ENCODE results near the gene IMMP2L.

Gene IMMP2L

DNA sequence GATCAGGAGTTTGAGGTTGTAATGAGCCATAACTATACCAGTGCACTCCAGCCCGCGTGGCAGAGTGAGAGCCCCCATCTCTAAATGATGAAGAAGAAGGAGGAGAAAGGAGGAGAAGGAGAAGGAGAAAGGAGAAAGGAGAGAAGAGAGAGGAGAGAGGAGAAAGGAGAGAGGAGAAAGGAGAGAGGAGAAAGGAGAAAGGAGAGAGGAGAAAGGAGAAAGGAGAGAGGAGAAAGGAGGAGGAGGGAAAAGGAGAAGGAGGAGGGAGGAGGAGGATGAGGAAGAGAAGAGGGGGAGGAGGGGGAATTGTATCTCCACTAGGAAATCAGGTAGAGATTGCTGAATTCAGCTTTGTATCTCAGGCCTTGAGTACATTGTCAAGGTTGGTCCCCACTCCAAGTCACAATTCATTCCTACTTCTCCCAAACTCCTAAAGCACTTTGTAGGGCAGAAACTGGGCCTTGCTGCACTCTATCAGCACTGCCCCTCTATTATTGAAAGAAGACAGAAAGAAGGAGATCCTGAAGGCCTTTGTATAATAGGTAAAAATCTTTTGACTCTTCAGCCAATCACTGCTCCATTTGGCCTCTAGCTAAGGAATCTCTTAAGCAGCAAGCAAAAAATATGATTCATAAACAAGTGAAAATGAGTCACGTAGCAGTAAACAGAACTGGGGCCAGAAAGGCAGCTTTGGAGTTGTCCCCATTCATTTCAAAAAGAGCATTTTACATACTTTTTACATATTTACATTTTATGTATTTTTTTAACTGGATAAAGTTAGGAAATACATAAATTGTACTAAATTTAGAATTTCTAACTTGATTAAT is 178.0 kb downstream of the IMMP2L start:
- no peak for DNase-seq

DNA sequence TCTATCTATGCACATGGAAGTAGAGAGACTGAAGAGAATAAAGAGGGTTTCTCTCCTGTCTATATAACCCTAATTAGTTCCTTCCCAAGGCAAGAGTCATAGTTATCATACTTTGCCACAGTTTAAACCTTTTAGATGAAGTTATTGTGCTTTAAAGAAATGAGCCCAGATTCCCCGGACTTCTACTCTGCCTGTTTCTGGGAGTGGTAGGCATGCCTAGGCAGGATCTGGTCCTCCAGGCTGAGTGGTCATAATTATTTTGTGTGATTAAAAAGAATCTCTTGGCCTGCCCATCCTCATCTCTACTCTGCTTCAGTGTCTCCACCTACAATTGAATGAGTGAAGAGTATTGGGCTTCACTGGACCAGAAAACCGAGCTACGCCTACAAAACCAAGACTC is 179.2 kb downstream of the IMMP2L start:
- DNase-seq: no peak

DNA sequence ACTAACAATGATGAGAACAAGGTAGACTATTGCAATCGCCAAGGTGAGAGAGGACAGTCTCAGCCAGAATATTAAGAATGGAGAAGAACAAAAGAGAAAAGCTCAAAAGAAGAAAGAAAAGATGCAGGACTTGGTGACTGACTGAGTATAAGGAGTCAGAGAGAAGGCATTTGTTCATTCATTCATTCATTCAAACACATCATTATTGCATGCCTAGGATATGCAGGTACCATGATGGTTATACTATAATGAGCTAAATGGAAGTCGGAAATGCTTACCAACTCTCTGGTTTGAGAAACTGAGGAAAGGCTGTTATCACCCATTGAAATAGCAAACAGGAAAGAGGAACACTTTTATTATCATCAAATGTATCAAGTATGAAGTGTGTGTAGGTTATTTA is 180.7 kb downstream of the IMMP2L start:
- DNase-seq: no peak

DNA sequence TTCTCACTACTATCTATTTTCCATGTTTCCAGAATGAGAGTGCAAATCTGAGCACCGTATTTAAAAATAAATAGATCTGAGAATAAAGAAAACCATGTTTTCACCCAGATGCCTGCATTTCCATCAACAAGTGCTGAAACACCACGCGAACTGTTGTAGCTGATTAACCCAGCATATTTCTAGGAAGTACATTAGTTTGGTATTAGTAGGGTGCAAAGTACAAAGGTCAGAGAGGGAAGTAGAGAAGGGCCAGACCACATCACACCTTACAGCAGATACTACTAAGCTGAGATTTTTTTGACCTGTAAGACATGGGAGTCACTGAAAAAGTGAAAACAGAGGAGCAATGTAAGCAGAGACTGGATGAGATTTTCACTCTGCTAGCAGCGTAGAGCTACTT is 181.3 kb downstream of the IMMP2L start:
- no peak for DNase-seq

DNA sequence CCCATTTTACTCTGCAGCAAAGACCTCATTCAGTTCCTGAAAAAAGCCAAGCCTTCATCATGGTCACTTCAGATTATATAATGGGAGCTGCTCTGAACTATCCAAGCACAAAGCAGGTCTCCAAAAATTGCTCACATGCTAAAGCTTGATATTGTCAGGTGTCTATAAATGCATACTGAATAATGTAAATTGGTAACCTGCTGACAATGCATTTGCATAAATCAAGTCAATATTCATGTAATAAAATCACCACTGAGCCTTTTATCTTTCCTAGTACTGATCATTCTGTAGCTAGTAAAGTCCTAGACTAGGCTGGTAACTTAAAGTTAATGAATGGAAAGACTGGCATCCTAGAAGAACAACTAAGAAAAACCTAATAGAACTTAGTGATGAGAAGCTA is 188.3 kb downstream of the IMMP2L start:
- no peak for DNase-seq

DNA sequence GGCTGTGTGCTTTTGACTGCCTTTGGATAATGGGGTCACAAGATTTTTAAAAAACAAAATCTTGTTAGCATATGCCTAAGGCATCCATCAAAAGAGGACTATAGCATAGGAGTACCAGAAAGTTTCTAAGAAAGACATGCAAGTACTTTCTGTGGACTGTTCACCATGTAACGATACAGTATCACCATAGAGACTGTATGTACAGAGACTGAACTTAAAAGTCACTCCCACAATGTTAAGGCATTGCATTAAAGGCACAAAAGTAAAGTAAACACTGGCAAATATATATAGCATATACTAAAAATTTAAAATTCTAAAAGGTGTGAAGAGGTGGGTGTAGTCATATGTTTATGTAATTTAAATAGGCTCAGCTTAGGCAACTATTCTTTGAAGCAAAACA is 190.9 kb downstream of the IMMP2L start:
- DNase-seq: no peak

DNA sequence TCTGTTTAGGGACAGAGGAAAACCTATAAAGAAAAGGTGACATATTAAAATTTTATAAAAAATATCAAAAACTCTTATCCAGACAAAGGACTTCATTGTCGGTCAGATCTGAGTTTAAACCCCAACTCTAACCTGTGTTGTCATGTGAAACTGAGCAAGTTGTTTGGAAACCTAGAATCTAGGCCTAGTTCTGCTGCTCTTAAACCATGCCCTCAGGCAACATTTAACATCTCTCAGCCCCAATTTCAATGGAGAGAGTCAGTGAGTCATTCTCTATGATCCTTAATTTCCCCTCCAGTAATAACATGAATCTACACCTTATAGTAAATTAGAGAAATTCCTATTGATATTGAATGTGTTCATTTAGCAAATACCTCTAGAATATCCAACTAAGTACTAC is 192.3 kb downstream of the IMMP2L start:
- DNase-seq: no peak

DNA sequence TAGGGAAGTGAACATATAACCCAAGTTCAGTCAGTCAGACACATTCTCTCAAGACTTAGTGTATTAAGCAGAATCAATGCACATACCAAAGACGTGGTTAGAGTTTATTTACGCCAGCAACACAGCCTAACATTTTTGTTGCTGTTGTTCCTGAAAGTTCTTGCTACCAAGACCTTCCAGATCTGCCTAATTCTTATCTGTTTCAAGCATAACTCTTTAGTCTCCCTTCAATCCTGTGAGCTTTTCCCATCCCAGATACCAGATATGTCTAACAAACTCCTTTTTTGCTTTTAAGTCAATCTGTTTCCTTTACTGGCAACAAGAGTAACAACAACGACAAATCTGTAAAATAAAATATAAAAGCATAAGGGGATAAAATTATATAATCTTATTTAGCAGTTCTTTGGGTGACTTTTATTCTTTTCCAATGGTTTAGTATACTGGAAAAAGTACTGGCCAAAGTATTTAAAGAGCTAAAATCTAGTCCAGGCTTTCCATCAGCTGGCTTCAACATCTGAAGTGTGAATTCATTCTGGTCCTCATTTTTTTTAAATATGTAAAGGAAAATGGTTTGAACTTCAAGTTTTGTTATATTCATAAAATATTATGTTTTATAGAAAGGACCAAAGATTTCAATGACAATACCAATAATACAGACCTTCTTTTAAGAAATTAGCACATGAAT is 193.8 kb downstream of the IMMP2L start:
- DNase-seq: no peak

DNA sequence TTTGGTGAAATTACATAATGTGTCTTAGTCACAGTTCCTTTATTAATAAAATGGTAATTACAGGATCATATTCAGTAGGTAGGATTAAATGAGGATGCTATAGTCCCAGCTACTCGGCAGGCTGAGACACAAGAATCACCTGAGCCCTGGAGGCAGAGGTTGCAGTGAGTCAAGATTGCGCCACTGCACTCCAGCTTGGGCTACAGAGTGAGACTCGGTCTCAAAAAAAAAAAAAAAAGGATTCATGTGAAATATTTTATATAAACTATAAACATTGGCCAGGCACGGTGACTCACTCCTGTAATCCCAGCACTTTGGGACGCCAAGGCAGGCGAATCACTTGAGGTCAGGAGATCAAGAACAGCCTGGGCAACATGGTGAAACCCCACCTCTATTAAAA is 197.9 kb downstream of the IMMP2L start:
- DNase-seq: no peak

DNA sequence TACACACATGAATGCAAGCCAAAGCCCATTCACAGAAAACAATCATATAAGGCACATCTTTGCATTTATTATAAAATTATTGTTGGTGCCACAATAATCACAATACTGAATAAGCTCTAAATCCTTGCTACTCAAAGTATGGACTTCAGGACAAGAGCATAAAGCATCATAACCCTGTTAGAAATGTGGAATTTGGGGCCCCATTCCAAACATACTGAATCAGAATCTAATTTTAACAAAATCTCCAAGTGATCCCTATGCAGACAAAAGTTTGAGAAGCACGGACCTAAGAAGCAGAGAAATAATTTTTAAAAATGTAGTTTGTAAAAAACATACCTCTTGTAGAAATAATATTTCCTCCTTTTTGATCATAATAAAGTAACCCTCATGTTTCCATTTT is 199.2 kb downstream of the IMMP2L start:
- DNase-seq: no peak

DNA sequence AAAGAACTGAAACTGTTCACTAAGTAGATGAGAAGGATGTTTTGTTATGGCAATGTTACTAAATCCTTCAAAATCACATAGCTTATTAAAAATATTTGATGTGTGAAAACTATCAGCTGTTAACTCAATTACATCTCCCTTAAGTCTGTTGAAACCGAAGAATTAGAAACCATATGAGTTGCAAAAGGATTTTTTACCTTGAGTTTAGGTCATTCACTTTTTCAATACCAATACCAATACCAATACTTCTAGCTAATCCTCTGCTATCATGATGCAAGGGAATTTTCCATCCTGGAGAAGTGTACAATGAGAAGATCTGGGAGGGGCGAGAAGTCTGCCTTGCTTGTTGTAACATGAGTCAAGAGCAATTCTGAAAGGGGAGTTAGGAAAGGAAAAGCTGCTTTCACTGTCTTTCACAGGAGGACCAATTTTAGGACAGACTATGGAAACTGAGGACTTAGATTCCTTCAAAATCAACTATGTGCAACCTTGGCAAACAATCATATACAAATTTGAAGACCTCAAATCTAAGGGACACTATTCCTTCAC is 199.7 kb downstream of the IMMP2L start:
- DNase-seq: no peak

DNA sequence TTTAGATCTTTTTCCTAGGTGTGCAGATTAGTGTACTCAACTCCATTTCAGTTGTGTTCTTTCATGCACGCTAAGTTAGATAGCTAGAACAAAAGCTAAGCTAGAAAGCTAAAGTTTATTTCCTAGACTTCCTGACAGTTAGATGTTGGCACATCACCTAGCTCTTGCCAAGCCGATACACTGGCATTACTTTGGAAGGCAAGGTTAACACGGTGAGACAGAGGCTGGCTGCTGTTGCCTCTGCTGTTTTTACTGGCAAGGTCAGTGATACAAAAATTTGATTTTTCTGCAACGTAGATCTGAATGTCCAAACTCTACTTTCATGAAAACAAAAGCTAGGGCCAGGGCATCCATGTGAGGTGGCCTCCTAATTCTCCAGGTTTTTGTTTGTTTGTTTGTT is 203.4 kb downstream of the IMMP2L start:
- DNase-seq: no peak

DNA sequence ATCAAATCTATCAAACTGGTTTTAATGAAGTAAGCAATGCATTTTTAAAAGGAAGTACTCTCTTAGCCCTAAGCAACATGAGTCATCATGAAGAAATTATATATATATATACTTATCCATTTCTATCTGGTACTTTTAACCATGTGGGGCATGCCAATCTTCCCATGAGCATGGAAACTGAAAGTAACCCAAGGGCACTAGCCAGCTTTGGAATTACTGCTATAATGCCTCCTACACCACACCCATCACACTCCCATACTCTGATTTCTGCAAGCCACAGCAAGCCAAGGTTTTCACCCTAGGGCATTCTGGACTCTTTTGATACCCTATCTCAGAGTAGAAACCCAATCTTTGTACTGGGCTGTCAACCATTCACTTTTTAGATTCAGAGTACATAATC is 204.6 kb downstream of the IMMP2L start:
- DNase-seq: no peak

DNA sequence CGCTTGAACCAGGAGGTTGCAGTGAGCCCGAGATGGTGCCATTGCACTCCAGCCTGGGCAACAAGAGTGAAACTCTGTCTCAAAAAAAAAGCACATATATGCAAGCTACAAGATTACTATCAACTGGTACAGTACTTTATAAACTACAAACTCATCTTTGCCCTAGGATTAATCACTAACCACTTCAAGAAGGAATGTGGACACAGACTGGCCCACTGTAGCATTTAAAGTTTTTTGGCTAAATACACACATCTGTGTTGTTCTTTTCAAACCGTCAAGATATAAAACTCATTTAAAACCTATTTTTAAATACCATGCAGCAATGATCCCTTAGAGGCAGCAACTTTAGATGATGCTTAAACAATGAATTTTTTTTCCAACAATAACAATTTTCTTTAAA is 205.4 kb downstream of the IMMP2L start:
- no peak for DNase-seq

DNA sequence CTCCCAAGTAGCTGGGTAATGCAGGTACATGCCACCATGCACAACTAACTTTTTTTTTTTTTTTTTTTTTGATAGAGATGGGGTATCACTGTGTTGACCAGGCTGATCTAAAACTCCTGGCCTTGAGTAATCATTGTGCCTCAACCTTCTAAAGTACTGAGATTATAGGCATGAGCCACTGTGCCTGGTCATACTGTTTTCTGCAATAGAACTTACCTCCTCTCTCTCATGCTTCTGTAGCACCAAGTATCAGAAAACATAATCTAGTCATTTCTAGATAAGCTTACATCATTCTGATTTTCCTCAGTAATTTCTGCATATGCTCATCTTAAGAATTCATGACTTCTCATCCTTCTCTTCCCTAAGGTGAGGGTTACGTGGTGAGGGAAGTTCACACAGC is 210.0 kb downstream of the IMMP2L start:
- DNase-seq: no peak

DNA sequence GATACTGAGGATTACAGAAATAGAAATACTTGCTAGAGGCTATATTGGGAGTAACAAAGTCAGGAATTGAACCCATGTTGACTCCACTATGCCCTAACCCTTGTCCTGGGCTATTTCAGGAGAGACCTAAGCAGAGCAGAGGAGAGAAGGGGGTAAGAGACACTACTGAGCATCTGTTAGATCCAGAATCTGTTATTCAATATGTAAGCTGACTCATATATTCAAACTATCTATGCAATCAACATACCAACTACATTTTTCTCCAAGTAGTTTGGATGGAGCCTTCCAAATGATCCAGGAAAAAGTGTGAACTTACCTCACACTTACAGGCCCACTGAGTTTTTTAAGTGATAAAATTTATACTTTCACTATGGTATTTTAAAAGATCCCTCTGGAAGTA is 216.1 kb downstream of the IMMP2L start:
- no peak for DNase-seq

DNA sequence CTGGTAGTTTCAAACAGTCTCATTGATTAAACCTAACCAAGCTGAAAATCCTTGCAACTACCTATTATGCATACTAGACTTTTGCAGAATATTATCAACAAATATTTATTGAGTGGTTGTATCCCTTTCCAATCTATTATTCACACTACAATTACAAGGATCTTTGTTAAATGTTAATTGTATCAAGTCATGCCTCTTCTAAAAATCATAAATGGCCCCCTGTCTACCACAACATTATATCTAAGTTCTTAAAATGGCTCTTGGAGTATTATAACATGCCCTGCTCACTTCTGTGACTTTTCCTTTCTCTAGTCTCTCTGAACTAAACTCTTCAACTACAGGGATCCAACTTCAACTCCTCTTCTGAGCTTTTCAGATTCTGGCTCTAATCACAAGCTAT is 219.3 kb downstream of the IMMP2L start:
- DNase-seq: no peak

DNA sequence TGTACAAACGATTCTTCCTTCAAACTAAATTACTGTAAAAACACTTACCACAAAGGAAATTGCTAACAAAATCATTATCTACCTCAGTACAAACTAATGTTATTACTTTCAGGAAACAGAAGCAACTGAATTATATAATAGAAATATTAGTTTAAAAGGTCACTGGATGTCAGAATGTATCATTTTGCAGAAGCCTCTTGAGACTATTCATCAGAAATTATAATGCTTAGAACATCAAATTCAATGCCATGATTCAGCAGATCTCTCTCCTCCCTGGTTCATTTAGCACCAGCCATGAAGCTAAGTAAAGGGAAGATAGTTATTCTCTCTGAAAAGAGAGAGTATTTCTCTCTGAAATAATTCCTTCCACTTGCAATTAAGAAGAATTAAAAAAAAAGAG is 223.3 kb downstream of the IMMP2L start:
- DNase-seq: no peak

DNA sequence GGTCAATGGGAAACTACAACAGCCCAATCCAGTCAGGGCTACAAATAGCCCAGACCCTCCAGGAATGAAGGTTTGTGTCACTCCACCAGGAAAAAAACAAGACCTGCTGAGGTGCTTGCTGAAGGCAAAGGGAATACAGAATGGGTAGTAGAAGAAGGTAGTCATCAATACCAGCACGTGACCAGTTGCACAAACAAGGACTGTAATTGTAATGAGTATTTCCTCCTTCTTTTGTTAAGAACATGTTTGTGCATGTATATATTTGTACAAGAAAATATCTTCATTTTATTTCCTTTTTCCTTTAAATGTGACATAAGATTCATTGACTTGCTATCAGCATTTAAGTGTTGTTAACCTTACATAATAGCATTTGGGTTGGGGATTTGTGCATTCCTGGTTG is 229.3 kb downstream of the IMMP2L start:
- no peak for DNase-seq

DNA sequence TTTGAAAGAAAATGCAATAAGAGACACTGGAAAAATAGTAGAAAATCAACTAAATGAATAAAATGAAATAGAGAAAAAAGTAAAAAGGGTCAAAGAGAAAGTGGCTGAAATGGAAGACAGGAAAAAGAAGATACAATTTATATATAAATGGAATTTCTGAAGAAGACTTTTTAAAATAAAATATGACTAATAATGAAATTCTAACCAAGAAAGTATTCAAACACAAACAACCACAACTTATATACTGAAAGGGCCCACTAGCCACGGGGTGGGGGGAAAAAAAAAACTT is 232.1 kb downstream of the IMMP2L start:
- no peak for DNase-seq

DNA sequence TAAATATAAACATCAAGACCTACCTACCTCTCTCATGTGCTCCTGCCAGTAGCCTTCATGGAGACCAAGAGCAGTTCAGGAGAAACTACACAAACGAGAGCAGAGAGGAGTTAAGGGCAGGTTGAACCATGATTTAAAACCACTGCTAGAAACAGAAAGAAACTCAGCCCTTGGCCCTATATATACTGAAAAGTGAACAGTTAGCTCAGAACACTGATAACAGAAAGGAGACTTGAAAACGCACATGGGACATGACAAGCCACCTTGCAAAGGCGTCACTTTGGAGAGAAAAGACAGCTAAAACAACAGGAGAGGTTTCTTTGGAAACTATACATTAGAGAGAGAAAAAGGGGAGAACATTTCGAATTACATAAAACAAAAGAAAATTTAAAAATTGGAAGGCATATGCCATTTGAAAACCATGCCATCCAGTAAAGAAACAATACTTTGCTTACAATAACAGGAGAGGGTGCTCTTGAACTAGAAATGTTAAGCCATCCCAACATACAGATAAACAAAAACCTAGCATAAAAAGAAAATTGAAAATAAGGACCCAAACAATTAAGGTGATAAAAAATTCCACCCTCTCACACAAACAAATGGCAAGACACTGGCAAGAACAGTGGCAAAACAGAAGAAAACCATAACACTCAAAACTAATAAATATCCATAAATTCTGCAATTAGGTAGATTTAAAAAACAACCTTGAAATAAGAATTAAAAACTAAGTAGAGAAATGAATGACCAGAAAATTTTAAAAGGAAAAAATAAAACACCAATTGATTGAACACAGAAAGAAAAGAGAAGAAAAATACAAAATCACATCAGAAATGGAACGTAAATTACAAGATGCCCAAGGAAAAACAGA is 232.7 kb downstream of the IMMP2L start:
- no peak for DNase-seq

DNA sequence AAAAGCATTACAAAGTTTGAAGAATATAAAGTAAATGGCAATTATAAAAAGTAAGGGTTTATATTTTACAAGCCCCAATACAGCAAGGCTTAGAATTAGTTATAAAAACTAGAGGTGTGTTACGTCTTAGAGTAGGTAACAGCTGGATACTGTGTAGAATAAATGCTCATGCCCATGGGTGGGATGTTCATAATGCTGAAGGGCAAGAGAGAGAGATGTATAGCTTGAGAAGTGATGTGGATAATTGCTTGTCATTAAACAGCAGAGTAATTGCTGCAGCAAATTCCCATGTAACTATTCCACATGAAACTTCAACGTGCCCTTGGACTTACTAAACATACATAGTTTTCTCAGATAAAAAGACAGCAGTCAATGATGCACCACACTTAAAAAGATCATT is 233.8 kb downstream of the IMMP2L start:
- no peak for DNase-seq

DNA sequence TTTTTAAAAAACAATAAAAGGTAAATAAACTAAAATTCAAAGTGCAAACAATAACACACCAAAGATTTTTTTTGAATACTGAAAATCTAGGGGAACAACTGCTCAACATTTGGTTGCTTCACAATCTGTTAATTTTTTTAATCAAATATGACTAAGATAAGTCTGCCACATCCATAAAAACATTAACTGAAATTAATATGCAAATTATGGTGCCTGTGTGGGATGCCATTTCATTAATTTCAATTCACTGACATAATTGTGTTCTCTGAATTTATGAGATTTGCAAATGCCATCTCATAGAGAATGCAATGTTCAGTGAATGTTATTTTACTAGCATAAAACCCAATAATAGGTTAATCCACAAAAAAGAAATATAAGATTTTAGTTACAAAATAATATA is 237.5 kb downstream of the IMMP2L start:
- no peak for DNase-seq

DNA sequence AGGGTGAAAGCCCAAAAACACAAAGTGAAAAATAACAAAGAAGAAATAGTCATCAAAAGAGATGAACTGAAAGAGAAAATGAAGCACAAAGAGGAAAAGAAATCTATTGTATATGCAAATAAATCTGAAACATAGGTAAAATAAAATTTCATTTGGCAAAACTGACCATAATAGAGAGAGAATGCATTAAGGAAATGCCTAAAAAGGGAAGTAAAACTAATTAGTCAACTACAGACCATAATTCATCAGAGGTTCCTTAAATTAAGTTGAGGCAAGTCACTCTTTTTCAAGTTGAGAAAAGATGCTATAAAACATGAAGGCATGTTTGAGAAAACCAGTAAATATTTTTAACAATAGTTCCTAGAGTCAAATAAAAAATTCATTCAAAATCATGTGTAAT is 238.1 kb downstream of the IMMP2L start:
- DNase-seq: no peak

Data from activated CD4-positive, CD25-positive, alpha-beta regulatory T cell (primary cell).